OCI-LY1 (cell line): ENCODE measurements around the gene PAX5.

Experiments
- H2AFZ ChIP-seq: fragments of 200-600 bp; sonication (generic), shearing (Covaris generic); 2 replicates; pipeline ENCODE4 v1.6.0; 2014; ENCODE audit warnings: antibody characterized with exemption, mild to moderate bottlenecking, low read length
- H3F3A ChIP-seq: fragments of 200-600 bp; sonication (generic), shearing (Covaris generic); 2 replicates; pipeline ENCODE4 v1.6.0; 2014; ENCODE audit warnings: mild to moderate bottlenecking, antibody characterized with exemption, low read length, moderate library complexity; ENCODE audit not compliant: insufficient read depth
- H3K27ac ChIP-seq: fragments of 200-600 bp; sonication (generic); 2 replicates; pipeline ENCODE4 v1.5.1; 2014; ENCODE audit warnings: low read length, mixed run types, mild to moderate bottlenecking, low read depth; ENCODE audit not compliant: poor library complexity, severe bottlenecking
- H3K27me3 ChIP-seq: fragments of 200-600 bp; sonication (generic); 2 replicates; pipeline ENCODE4 v1.6.0; 2014; ENCODE audit warnings: antibody characterized with exemption, mild to moderate bottlenecking, low read length, moderate library complexity; ENCODE audit not compliant: insufficient read depth
- H3K36me3 ChIP-seq: fragments of 200-600 bp; sonication (generic); 2 replicates; pipeline ENCODE4 v1.6.1; 2014; ENCODE audit warnings: mild to moderate bottlenecking, antibody characterized with exemption, low read length, moderate library complexity, mixed read lengths; ENCODE audit not compliant: insufficient read depth
- H3K4me1 ChIP-seq: fragments of 200-600 bp; sonication (generic); 2 replicates; pipeline ENCODE4 v1.5.1; 2014; ENCODE audit warnings: mild to moderate bottlenecking, low read length, moderate library complexity; ENCODE audit not compliant: insufficient read depth, severe bottlenecking
- H3K4me2 ChIP-seq: fragments of 200-600 bp; sonication (generic), shearing (Covaris generic); 2 replicates; pipeline ENCODE4 v1.6.1; 2014; ENCODE audit warnings: low read length
- H3K4me3 ChIP-seq: fragments of 200-600 bp; sonication (generic); 2 replicates; pipeline ENCODE4 v1.5.1; 2014; ENCODE audit warnings: low read length, low read depth, mild to moderate bottlenecking, mixed read lengths; ENCODE audit not compliant: poor library complexity, severe bottlenecking
- H3K79me2 ChIP-seq: fragments of 200-600 bp; shearing (Covaris generic); 2 replicates; pipeline ENCODE4 v1.6.1; 2016; ENCODE audit warnings: mixed run types, low read length, mixed read lengths; ENCODE audit not compliant: insufficient read depth
- H3K9ac ChIP-seq: fragments of 200-600 bp; sonication (generic), shearing (Covaris generic); 2 replicates; pipeline ENCODE4 v1.6.1; 2014; ENCODE audit warnings: mild to moderate bottlenecking, low read length, mixed read lengths
- H3K9me2 ChIP-seq: fragments of 200-600 bp; sonication (generic), shearing (Covaris generic); 2 replicates; pipeline ENCODE4 v1.6.1; 2014; ENCODE audit warnings: low read depth, mild to moderate bottlenecking, low read length, mixed read lengths
- H3K9me3 ChIP-seq: fragments of 200-600 bp; shearing (Covaris generic); 2 replicates; pipeline ENCODE4 v1.6.1; 2014; ENCODE audit warnings: low read length, mixed read lengths
- H4K20me1 ChIP-seq: fragments of 200-600 bp; sonication (generic), shearing (Covaris generic); 2 replicates; pipeline ENCODE4 v1.6.0; 2016; ENCODE audit warnings: mild to moderate bottlenecking, low read length; ENCODE audit not compliant: insufficient read depth
- EZH2 ChIP-seq: fragments of 200-600 bp; sonication (generic), shearing (Covaris generic); IDR thresholded peaks from 2 replicates; pipeline ENCODE4 v1.8.0; 2017; ENCODE audit warnings: borderline replicate concordance, mixed run types, mild to moderate bottlenecking, antibody characterized with exemption, low read length, moderate library complexity, mixed read lengths
- TF ChIP-seq, protein P1 (sequence below): fragments of 200-600 bp; sonication (generic), shearing (Covaris generic); IDR thresholded peaks from 2 replicates; pipeline ENCODE4 v1.5.1; 2017; ENCODE audit warnings: mild to moderate bottlenecking, antibody characterized with exemption, low read length, moderate library complexity, mixed read lengths

The PAX5 gene

GRCh38 chr9:36961051-36961450, 73.0 kb downstream of the PAX5 start:
- Histone ChIP-seq H3K9me3 (no peaks in the 10 kb centered on the region), H3K4me3 (no peak overlapping the region), H3K4me1 (no peaks in the 10 kb centered on the region), H3K27me3 (no peaks in the 10 kb centered on the region), H3K9me2 (no peaks in the 10 kb centered on the region), H3F3A (no peaks in the 10 kb centered on the region), H2AFZ (no peak overlapping the region), H3K9ac (no peak overlapping the region), H3K36me3 (peaks cover 87% of the 10 kb centered on the region), H3K4me2 (no peak overlapping the region), H4K20me1 (no peaks in the 10 kb centered on the region), H3K27ac (no peak overlapping the region), H3K79me2 (no peaks in the 10 kb centered on the region)
- TF ChIP-seq, protein P1, sequence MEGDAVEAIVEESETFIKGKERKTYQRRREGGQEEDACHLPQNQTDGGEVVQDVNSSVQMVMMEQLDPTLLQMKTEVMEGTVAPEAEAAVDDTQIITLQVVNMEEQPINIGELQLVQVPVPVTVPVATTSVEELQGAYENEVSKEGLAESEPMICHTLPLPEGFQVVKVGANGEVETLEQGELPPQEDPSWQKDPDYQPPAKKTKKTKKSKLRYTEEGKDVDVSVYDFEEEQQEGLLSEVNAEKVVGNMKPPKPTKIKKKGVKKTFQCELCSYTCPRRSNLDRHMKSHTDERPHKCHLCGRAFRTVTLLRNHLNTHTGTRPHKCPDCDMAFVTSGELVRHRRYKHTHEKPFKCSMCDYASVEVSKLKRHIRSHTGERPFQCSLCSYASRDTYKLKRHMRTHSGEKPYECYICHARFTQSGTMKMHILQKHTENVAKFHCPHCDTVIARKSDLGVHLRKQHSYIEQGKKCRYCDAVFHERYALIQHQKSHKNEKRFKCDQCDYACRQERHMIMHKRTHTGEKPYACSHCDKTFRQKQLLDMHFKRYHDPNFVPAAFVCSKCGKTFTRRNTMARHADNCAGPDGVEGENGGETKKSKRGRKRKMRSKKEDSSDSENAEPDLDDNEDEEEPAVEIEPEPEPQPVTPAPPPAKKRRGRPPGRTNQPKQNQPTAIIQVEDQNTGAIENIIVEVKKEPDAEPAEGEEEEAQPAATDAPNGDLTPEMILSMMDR: no peak
- no peak for TF ChIP-seq EZH2

DNA sequence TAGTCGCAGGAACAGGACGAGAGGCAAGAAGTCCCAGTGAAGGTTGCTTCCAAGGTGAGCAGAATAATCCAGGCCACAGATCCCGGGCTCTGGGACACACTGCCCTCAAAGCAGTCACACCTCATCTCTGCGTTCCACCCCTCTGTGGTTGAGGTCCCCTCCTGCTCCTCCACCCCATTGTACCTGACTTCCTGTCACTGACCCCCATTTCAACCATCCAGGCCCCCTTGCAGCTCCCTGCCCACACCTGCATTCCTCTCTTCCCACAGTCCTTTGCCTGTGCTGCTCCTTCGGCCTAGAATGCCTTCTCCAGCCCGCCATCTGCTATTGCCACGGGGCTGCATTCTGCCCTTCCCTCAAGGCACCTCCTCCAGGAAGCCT, 73.5 kb downstream of the PAX5 start:
- Histone ChIP-seq H3K79me2 (no peaks in the 10 kb centered on the region), H3F3A (no peaks in the 10 kb centered on the region), H4K20me1 (no peaks in the 10 kb centered on the region), H3K27ac (no peak overlapping the region), H3K9me2 (no peaks in the 10 kb centered on the region), H3K9me3 (no peaks in the 10 kb centered on the region), H3K36me3 (peaks cover 84% of the 10 kb centered on the region), H3K4me2 (no peak overlapping the region), H3K9ac (no peak overlapping the region), H3K4me3 (no peak overlapping the region), H2AFZ (no peak overlapping the region), H3K27me3 (no peaks in the 10 kb centered on the region), H3K4me1 (no peaks in the 10 kb centered on the region)
- TF ChIP-seq, protein P1: no peak
- TF ChIP-seq EZH2: no peak

DNA sequence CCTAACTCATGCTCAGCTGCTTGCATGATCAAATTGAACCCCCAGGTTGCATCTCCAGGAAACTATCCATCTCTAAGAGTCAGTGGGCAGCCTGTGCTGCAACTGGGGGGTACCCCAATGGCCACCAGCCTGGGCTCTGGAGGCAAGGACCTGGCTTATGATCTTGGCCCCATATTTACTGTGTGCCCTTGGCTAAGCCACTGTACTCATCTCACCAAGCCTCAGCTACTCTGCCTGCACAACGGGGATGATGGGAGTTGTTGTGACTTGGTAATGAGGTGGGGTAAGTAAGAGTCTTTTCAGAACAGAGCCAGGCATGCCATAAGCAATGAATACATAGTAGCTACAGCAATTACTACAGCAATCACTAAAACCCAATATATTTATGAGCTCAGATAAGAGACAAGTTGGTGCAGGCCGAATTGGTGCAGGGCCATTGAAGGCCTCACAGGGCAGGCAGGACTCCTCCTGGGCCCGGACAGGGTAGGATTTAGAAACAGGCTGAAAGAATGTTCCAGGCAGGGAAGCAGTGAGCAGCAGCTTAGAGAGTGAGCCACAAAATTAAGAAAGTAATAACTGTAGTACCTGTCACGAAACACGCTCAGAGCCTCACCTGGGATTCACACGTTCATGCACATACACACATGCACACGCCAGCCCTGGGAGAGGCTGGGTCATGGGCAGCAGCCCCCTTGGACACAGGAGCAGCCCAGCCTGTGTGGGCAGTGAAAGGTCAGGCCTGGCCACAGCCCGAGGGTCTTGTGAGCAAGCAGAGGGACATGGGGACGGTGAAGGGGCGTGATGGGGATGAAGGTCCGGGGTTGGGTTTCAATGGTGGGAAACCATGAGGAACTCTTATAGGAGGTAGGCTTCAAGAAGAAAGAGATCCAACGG, 74.1 kb downstream of the PAX5 start:
- H3K9me3 ChIP-seq: no peaks in the 10 kb centered on the region
- no peak overlapping the region for H3K4me2 ChIP-seq
- no peaks in the 10 kb centered on the region for H3F3A ChIP-seq
- H3K79me2 ChIP-seq: no peaks in the 10 kb centered on the region
- no peak for TF ChIP-seq EZH2
- TF ChIP-seq, protein P1: no peak
- H3K4me1 ChIP-seq: no peaks in the 10 kb centered on the region
- H4K20me1 ChIP-seq: no peaks in the 10 kb centered on the region
- no peak overlapping the region for H3K27ac ChIP-seq
- H3K4me3 ChIP-seq: no peak overlapping the region
- H2AFZ ChIP-seq: no peak overlapping the region
- no peaks in the 10 kb centered on the region for H3K27me3 ChIP-seq
- no peak overlapping the region for H3K9ac ChIP-seq
- peaks cover 80% of the 10 kb centered on the region for H3K36me3 ChIP-seq
- no peaks in the 10 kb centered on the region for H3K9me2 ChIP-seq
